Iris pigment epithelial cell (primary cell): ENCODE measurements around the gene ARHGAP26.

Experiments used
- DNase-seq: peaks from one replicate; pipeline ENCODE4 v3.0.0-alpha.2; 2011; ENCODE audit warnings: low read depth

The ARHGAP26 gene

GRCh38 chr5:142810743-142811290 is 40.6 kb downstream of the ARHGAP26 start:
- no peak for DNase-seq

GRCh38 chr5:142811866-142812557 is 41.8 kb downstream of the ARHGAP26 start:
- no peak for DNase-seq

- DNase-seq, result no peak
Observed at GRCh38 chr5:142813220-142813619, 43.0 kb downstream of the ARHGAP26 start.

GRCh38 chr5:142814122-142814521 is 43.9 kb downstream of the ARHGAP26 start:
- no peak for DNase-seq

GRCh38 chr5:142815469-142815868 is 45.3 kb downstream of the ARHGAP26 start:
- no peak for DNase-seq

- peak; percentile 66 for DNase-seq
Observed at GRCh38 chr5:142816531-142817430, 46.6 kb downstream of the ARHGAP26 start.

- no peak for DNase-seq
Observed at GRCh38 chr5:142817949-142818431, 47.8 kb downstream of the ARHGAP26 start.

GRCh38 chr5:142819292-142819691 is 49.1 kb downstream of the ARHGAP26 start:
- DNase-seq, result no peak

- DNase-seq, result peak; percentile 53
Observed at GRCh38 chr5:142819825-142820224, 49.6 kb downstream of the ARHGAP26 start.

GRCh38 chr5:142820447-142820846 is 50.3 kb downstream of the ARHGAP26 start:
- no peak for DNase-seq

- no peak for DNase-seq
Observed at GRCh38 chr5:142821034-142821732, 51.0 kb downstream of the ARHGAP26 start.

- peak; percentile 90 for DNase-seq
Observed at GRCh38 chr5:142821733-142822487, 51.7 kb downstream of the ARHGAP26 start.

GRCh38 chr5:142823126-142823525 is 52.9 kb downstream of the ARHGAP26 start:
- DNase-seq, result no peak

GRCh38 chr5:142823806-142824205 is 53.6 kb downstream of the ARHGAP26 start:
- no peak for DNase-seq

GRCh38 chr5:142824391-142824790 is 54.2 kb downstream of the ARHGAP26 start:
- DNase-seq, result no peak

- DNase-seq, result no peak
Observed at GRCh38 chr5:142825378-142826089, 55.4 kb downstream of the ARHGAP26 start.

- no peak for DNase-seq
Observed at GRCh38 chr5:142826093-142826492, 55.9 kb downstream of the ARHGAP26 start.

- DNase-seq, result peak; percentile 81
Observed at GRCh38 chr5:142826741-142827492, 56.7 kb downstream of the ARHGAP26 start.

- DNase-seq, result peak; percentile 54
Observed at GRCh38 chr5:142827934-142828576, 57.9 kb downstream of the ARHGAP26 start.
